Ishikawa (cell line): ENCODE data around the gene AMMECR1L.
A peak's percentile ranks its signal among the peaks of the same experiment; 100 is the strongest.

Source experiments
- CEBPB ChIP-seq: IDR thresholded peaks from 2 replicates; pipeline ENCODE4 v1.6.1; 2012
- CREB1 ChIP-seq: IDR thresholded peaks from 2 replicates; pipeline ENCODE4 v1.6.1; 2012; ENCODE audit warnings: low read depth
- EP300 ChIP-seq: IDR thresholded peaks from 2 replicates; pipeline ENCODE4 v1.6.1; 2012; ENCODE audit warnings: borderline replicate concordance
- FOXM1 ChIP-seq: IDR thresholded peaks from 2 replicates; pipeline ENCODE4 v1.6.1; 2012; ENCODE audit warnings: low read depth, borderline replicate concordance
- RAD21 ChIP-seq: IDR thresholded peaks from 2 replicates; pipeline ENCODE4 v1.6.1; 2012; ENCODE audit warnings: low read depth
- TAF1 ChIP-seq: IDR thresholded peaks from 2 replicates; pipeline ENCODE4 v1.6.1; 2012; ENCODE audit warnings: low read depth, mild to moderate bottlenecking
- TEAD4 ChIP-seq: IDR thresholded peaks from 2 replicates; pipeline ENCODE4 v1.6.1; 2012
- YY1 ChIP-seq: IDR thresholded peaks from 2 replicates; pipeline ENCODE4 v1.6.1; 2012; ENCODE audit warnings: low read depth
- ZBTB7A ChIP-seq: IDR thresholded peaks from 2 replicates; pipeline ENCODE4 v1.6.1; 2012; ENCODE audit warnings: low read depth
- TF ChIP-seq, protein P1 (sequence below): IDR thresholded peaks from 2 replicates; pipeline ENCODE4 v1.6.1; 2012
- TF ChIP-seq, protein P2 (sequence below): IDR thresholded peaks from 2 replicates; pipeline ENCODE4 v1.6.1; 2012; ENCODE audit warnings: low read depth, mild to moderate bottlenecking
- TF ChIP-seq, protein P3 (sequence below): IDR thresholded peaks from 2 replicates; pipeline ENCODE4 v1.6.1; 2012

GRCh38 chr2:127859712-127860085, 26.1 kb downstream of the AMMECR1L start:
- TF ChIP-seq EP300 (no peak), TEAD4 (no peak), TAF1 (no peak), FOXM1 (no peak), YY1 (no peak), ZBTB7A (no peak), RAD21 (no peak), CEBPB (no peak), CREB1 (no peak)
- TF ChIP-seq, protein P1, sequence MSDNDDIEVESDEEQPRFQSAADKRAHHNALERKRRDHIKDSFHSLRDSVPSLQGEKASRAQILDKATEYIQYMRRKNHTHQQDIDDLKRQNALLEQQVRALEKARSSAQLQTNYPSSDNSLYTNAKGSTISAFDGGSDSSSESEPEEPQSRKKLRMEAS = peak; percentile 86
- TF ChIP-seq, protein P2, sequence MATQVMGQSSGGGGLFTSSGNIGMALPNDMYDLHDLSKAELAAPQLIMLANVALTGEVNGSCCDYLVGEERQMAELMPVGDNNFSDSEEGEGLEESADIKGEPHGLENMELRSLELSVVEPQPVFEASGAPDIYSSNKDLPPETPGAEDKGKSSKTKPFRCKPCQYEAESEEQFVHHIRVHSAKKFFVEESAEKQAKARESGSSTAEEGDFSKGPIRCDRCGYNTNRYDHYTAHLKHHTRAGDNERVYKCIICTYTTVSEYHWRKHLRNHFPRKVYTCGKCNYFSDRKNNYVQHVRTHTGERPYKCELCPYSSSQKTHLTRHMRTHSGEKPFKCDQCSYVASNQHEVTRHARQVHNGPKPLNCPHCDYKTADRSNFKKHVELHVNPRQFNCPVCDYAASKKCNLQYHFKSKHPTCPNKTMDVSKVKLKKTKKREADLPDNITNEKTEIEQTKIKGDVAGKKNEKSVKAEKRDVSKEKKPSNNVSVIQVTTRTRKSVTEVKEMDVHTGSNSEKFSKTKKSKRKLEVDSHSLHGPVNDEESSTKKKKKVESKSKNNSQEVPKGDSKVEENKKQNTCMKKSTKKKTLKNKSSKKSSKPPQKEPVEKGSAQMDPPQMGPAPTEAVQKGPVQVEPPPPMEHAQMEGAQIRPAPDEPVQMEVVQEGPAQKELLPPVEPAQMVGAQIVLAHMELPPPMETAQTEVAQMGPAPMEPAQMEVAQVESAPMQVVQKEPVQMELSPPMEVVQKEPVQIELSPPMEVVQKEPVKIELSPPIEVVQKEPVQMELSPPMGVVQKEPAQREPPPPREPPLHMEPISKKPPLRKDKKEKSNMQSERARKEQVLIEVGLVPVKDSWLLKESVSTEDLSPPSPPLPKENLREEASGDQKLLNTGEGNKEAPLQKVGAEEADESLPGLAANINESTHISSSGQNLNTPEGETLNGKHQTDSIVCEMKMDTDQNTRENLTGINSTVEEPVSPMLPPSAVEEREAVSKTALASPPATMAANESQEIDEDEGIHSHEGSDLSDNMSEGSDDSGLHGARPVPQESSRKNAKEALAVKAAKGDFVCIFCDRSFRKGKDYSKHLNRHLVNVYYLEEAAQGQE = no peak
- TF ChIP-seq, protein P3, sequence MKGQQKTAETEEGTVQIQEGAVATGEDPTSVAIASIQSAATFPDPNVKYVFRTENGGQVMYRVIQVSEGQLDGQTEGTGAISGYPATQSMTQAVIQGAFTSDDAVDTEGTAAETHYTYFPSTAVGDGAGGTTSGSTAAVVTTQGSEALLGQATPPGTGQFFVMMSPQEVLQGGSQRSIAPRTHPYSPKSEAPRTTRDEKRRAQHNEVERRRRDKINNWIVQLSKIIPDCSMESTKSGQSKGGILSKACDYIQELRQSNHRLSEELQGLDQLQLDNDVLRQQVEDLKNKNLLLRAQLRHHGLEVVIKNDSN = peak; percentile 53
